ENCODE results near the gene ZNF212. TPM values are rescaled to one million over a fixed set of nuclear protein-coding genes. Genes with fewer than 3 reads are reported as not detected.

ZNF212 gene
- total RNA-seq, 2 experiments from 2014 or later, result 10.5 to 13.4 TPM

GRCh38 chr7:149199234-149199995 lies 40.0 kb upstream of the ZNF212 start:
- intact Hi-C loops (cut with micrococcal nuclease), result no loop called here
- ChIA-PET POLR2A (interaction anchor here (1.0 to 1.3 kb wide), 2 partner anchors 25 to 206 kb away, joined by 3 read pairs; no protein-coding TSS in a partner anchor), CTCF (interaction anchor here (1.1 kb wide), 1 partner anchor 11 kb away, joined by 4 read pairs; no protein-coding TSS in a partner anchor)
- Mint-ChIP-seq H3K27ac (peak overlapping the region; percentile 4), H3K27me3 (no peaks in the 10 kb centered on the region), H3K9me3 (no peaks in the 10 kb centered on the region), H3K4me1 (ENCODE audit: low read depth) (peaks cover 47% of the 10 kb centered on the region), H3K4me3 (no peak overlapping the region), H3K36me3 (ENCODE audit: low read depth) (peaks cover 64% of the 10 kb centered on the region)
- no peak for DNase-seq
- TF ChIP-seq CTCF (IDR thresholded peaks at IDR 0.05), result no peak
- no peak for ATAC-seq

GRCh38 chr7:149202831-149203231 lies 36.6 kb upstream of the ZNF212 start:
- peak; percentile 82 for ATAC-seq
- no peak for TF ChIP-seq CTCF (IDR thresholded peaks at IDR 0.05)
- Mint-ChIP-seq H3K36me3 (ENCODE audit: low read depth) (peaks cover 71% of the 10 kb centered on the region), H3K9me3 (no peaks in the 10 kb centered on the region), H3K4me3 (no peak overlapping the region), H3K27me3 (no peaks in the 10 kb centered on the region), H3K4me1 (ENCODE audit: low read depth) (peaks cover 38% of the 10 kb centered on the region), H3K27ac (peak overlapping the region; percentile 83)
- ChIA-PET POLR2A (interaction anchor here (1.8 kb wide), 1 partner anchor 12 kb away, joined by 4 read pairs; no protein-coding TSS in a partner anchor), CTCF (no interaction called here)
- intact Hi-C loops (cut with micrococcal nuclease), result no loop called here
- DNase-seq, result peak; percentile 36

DNA sequence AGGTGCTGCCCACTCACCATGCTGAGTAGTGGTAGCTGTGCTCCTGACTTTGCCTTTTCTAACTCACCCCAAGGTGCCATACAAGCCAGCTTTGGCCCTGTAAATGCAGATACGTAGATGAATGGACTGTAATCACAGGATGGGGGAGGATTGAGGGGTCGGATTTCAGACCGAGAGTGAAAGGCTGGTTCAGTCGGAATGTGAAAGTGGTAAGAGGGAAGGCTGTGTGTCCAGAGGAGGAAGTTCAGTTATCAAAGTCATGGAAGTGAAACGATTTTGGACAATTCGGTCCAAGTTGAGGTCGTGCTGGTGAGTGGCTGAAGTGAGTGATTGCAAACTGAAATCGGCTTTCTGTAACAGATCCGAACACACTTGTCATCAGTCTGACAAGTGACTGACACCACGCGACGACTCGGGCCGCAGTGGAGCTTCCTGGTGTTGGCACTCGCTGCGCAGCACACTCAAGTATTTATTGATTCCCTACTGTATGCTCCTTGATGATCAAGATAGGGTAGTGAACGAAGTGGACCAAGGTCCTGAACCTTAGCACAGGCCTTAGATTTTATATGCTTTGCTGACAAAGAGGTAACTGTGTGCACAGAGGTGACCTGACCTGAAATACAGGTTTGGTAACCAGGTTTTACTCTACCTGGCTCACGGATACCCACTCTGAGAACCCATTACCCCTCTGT lies 33.6 kb upstream of the ZNF212 start:
- no peak overlapping the region for H3K27ac Mint-ChIP-seq
- POLR2A ChIA-PET, result interaction anchor here (0.9 to 2.3 kb wide), 3 partner anchors 9 to 15 kb away, joined by 3 to 10 read pairs (median 3); partner anchors contain the start of gene ZNF282

GRCh38 chr7:149207324-149208035 lies 32.0 kb upstream of the ZNF212 start:
- POLR2A ChIA-PET, result interaction anchor here (0.5 to 1.3 kb wide), 2 partner anchors 12 to 141 kb away, joined by 3 to 4 read pairs; partner anchors contain the start of gene ZNF282
- Mint-ChIP-seq H3K4me3 (no peak overlapping the region), H3K36me3 (ENCODE audit: low read depth) (peaks cover 68% of the 10 kb centered on the region), H3K27me3 (no peaks in the 10 kb centered on the region), H3K4me1 (ENCODE audit: low read depth) (peaks cover 31% of the 10 kb centered on the region), H3K27ac (no peak overlapping the region), H3K9me3 (no peaks in the 10 kb centered on the region)
- intact Hi-C loops (cut with micrococcal nuclease), result no loop called here
- DNase-seq (no peak), ATAC-seq (no peak)
- CTCF ChIA-PET, result interaction anchor here (1.7 kb wide), 1 partner anchor 11 kb away, joined by 4 read pairs; no protein-coding TSS in a partner anchor
- no peak for TF ChIP-seq CTCF (IDR thresholded peaks at IDR 0.05)

More for the DNA sequence above, 33.6 kb upstream of the ZNF212 start:
- DNase-seq (no peak), ATAC-seq (no peak)
- H3K9me3 Mint-ChIP-seq, result no peaks in the 10 kb centered on the region
- CTCF ChIA-PET, result interaction anchor here (1.6 kb wide), 1 partner anchor 10 kb away, joined by 8 read pairs; the partner anchor contains the start of gene ZNF282
- peaks cover 63% of the 10 kb centered on the region for H3K36me3 Mint-ChIP-seq (ENCODE audit: low read depth)
- peaks cover 32% of the 10 kb centered on the region for H3K4me1 Mint-ChIP-seq (ENCODE audit: low read depth)
- intact Hi-C loops (cut with micrococcal nuclease), result no loop called here
- H3K27me3 Mint-ChIP-seq, result no peaks in the 10 kb centered on the region
- no peak overlapping the region for H3K4me3 Mint-ChIP-seq
- TF ChIP-seq CTCF (IDR thresholded peaks at IDR 0.05), result no peak
